NB4 (cell line): ENCODE measurements around the gene LIPA.

Experiments used
- CTCF ChIP-seq: IDR thresholded peaks from one replicate; pipeline ENCODE4 v1.5.1; 2012; ENCODE audit warnings: low read depth, low read length
- MAX ChIP-seq: IDR thresholded peaks from 2 replicates; pipeline ENCODE4 v1.6.1; 2011; ENCODE audit warnings: low read depth, low read length
- MYC ChIP-seq: IDR thresholded peaks from 2 replicates; pipeline ENCODE4 v1.6.1; 2011; ENCODE audit warnings: low read depth, low read length
- POLR2A ChIP-seq: IDR thresholded peaks from 2 replicates; pipeline ENCODE4 v1.6.1; 2011; ENCODE audit warnings: mild to moderate bottlenecking; ENCODE audit not compliant: insufficient read length; ENCODE audit errors: extremely low read depth

GRCh38 chr10:89226891-89227290 lies 24.7 kb downstream of the LIPA start:
- TF ChIP-seq CTCF, result no peak
- no peak for TF ChIP-seq POLR2A
- TF ChIP-seq MAX, result no peak
- no peak for TF ChIP-seq MYC
